K562 (cell line): ENCODE results near the gene EGF. TPM values are rescaled to one million over a fixed set of nuclear protein-coding genes. Genes with fewer than 3 reads are reported as not detected.

Source experiments
- ATAC-seq: fragments of 200-7000 bp; cut with Tn5 transposase; 3 replicates; pipeline ENCODE4 v1.9.1; 2020; ENCODE audit warnings: moderate library complexity
- BruUV-seq: library from RNA; stranded (reverse); fragments of 400-500 nt; replicated peaks from 2 replicates; lab custom pipeline; 2021; lab: Mats Ljungman, UMichigan
- CTCF ChIA-PET: fragments of 300-600 bp; formaldehyde crosslinking; extraction: SDS; loops from one replicate; lab custom pipeline; 2021; ENCODE audit warnings: low intra/inter-chr PET ratio; lab: Yijun Ruan, JAX
- POLR2A ChIA-PET: fragments of 300-600, 350-650 bp; sonication (Branson Sonifier 250); formaldehyde crosslinking; extraction: SDS; loops from one replicate; lab custom pipeline; 2021; ENCODE audit warnings: antibody characterized with exemption, inconsistent platforms; lab: Yijun Ruan, JAX
- DNase-seq, 4 experiments: peaks; one replicate each; pipeline versions ENCODE4 v3.0.0 to v3.0.0-alpha.2; 2011 to 2018; ENCODE audit warnings: low spot score in 3 of 4, mixed read lengths in 3 of 4; ENCODE audit errors: extremely low read depth in 1 of 4
- FAIRE-seq: peaks from 2 replicates; lab custom pipeline; 2011; peaks lifted over from hg19 to GRCh38; lab: Jason Lieb, UNC
- H2AFZ ChIP-seq: 2 replicates; pipeline ENCODE4 v1.6.0; 2011; ENCODE audit warnings: low read depth, low read length, control low read depth, inconsistent platforms
- H3K27ac ChIP-seq: fragments of 200-600 bp; 3 replicates; pipeline ENCODE4 v1.8.0; 2011; ENCODE audit warnings: low read depth, mild to moderate bottlenecking, control low read depth, inconsistent platforms, low read length, moderate library complexity, mixed read lengths; ENCODE audit errors: extremely low read depth
- H3K27me3 ChIP-seq, 2 experiments: fragments of 300-600 bp in 1 of 2; 2 replicates in 1 of 2; 3 replicates in 1 of 2; pipeline versions ENCODE4 v1.6.0 to v1.8.0; 2011; ENCODE audit warnings: inconsistent platforms in 2 of 2, low read length in 2 of 2, mild to moderate bottlenecking in 1 of 2, mixed read lengths in 1 of 2, moderate library complexity in 1 of 2; ENCODE audit not compliant: control insufficient read depth in 2 of 2, insufficient read depth in 2 of 2
- H3K36me3 ChIP-seq: fragments of 300-600 bp; 3 replicates; pipeline ENCODE4 v1.8.0; 2011; ENCODE audit warnings: mild to moderate bottlenecking, low read length, inconsistent platforms; ENCODE audit not compliant: control insufficient read depth, insufficient read depth
- H3K4me1 ChIP-seq, 2 experiments: fragments of 200-600 bp in 1 of 2; replicated peaks in 1 of 2; 2 replicates in 1 of 2; 3 replicates in 1 of 2; pipeline versions ENCODE4 v1.5.1 to v1.8.0; 2011; ENCODE audit warnings: inconsistent platforms in 2 of 2, low read length in 2 of 2, mild to moderate bottlenecking in 1 of 2, mixed read lengths in 1 of 2, moderate library complexity in 1 of 2; ENCODE audit not compliant: control insufficient read depth in 2 of 2, insufficient read depth in 2 of 2
- H3K4me2 ChIP-seq: 2 replicates; pipeline ENCODE4 v1.6.1; 2011; ENCODE audit warnings: low read length, control low read depth, inconsistent platforms, mixed read lengths; ENCODE audit not compliant: insufficient read depth
- H3K4me3 ChIP-seq: fragments of 200-600 bp; sonication (generic), shearing (Covaris generic); 2 replicates; pipeline ENCODE4 v1.5.1; 2016; ENCODE audit warnings: control low read depth, inconsistent platforms
- H3K79me2 ChIP-seq: fragments of 200-600 bp; 3 replicates; pipeline ENCODE4 v1.8.0; 2011; ENCODE audit warnings: low read length, inconsistent platforms; ENCODE audit not compliant: control insufficient read depth, insufficient read depth
- H3K9ac ChIP-seq, 2 experiments: 2 replicates each; pipeline versions ENCODE4 v1.6.0 to v1.6.1; 2011; ENCODE audit warnings: low read depth in 2 of 2, low read length in 2 of 2, control low read depth in 1 of 2, inconsistent platforms in 1 of 2, mild to moderate bottlenecking in 1 of 2, mixed read lengths in 1 of 2; ENCODE audit not compliant: insufficient read depth in 1 of 2
- H3K9me1 ChIP-seq: one replicate; pipeline ENCODE4 v1.6.0; 2011; ENCODE audit warnings: inconsistent platforms, mild to moderate bottlenecking, low read length, moderate library complexity; ENCODE audit not compliant: control insufficient read depth, insufficient read depth
- H3K9me3 ChIP-seq: replicated peaks from 2 replicates; pipeline ENCODE4 v1.5.1; 2011; ENCODE audit warnings: low read depth, low read length, inconsistent platforms; ENCODE audit not compliant: control insufficient read depth, insufficient read depth
- H4K20me1 ChIP-seq: replicated peaks from 2 replicates; pipeline ENCODE4 v1.6.1; 2011; ENCODE audit warnings: low read length, inconsistent platforms, mixed read lengths; ENCODE audit not compliant: control insufficient read depth, insufficient read depth
- L3MBTL2 ChIP-seq: fragments of 450-650 bp; IDR thresholded peaks from 2 replicates; pipeline ENCODE4 v1.6.1; 2016; ENCODE audit warnings: mild to moderate bottlenecking, moderate library complexity
- NFIC ChIP-seq: fragments of 450-650 bp; IDR thresholded peaks from 2 replicates; pipeline ENCODE4 v1.6.1; 2017; ENCODE audit warnings: mild to moderate bottlenecking, inconsistent platforms
- WGBS: fragments of 100-300 bp; shearing (Covaris generic); methylation state at CpG from one replicate; pipeline ENCODE4 v1.1.6; 2016; ENCODE audit warnings: low coverage, mixed read lengths; ENCODE audit not compliant: insufficient coverage; ENCODE audit errors: missing lambda C conversion rate; 5-methylcytosine and 5-hydroxymethylcytosine counted together
- in situ Hi-C: fragments of 300-500 bp; cut with MboI; formaldehyde crosslinking; loops from 4 replicates; pipeline ENCODE4 v1.15.0; 2018; ENCODE audit warnings: inconsistent platforms, mixed read lengths
- intact Hi-C: fragments of 100-400 bp; cut with micrococcal nuclease; formaldehyde crosslinking; loops from 2 replicates; pipeline ENCODE4 v1.14.2; 2022
- polyA plus RNA-seq, 8 experiments: library from polyadenylated mRNA; depleted of rRNA in 4 of 8; stranded (reverse) in 5 of 8; unstranded in 3 of 8; fragments of >200 nt; fragmentation: Nextera tagmentation in 2 of 8; fragmentation: Illumina TruSeq in 1 of 8; extraction: Ambion mirVana in 2 of 8; extraction: Trizol in 1 of 8; gene quantifications; 2 replicates each; pipeline versions ENCODE4 v1.2.1 to v1.2.3, GENCODE V29; 2011 to 2014; ENCODE audit warnings: inconsistent platforms in 1 of 8, missing spikeins in 1 of 8
- total RNA-seq, 7 experiments: library from RNA; depleted of rRNA in 6 of 7; stranded (reverse); fragments of >200 nt in 6 of 7; fragmentation: Illumina TruSeq in 2 of 7; extraction: Trizol in 2 of 7; gene quantifications; 2 replicates each; pipeline versions ENCODE4 v1.2.1 to v1.2.3, GENCODE V29; 2011 to 2021; ENCODE audit warnings: low replicate concordance in 1 of 7
- TF ChIP-seq, protein P1 (sequence below): sonication (generic); formaldehyde crosslinking; IDR thresholded peaks from 2 replicates; pipeline ENCODE4 v1.8.0; 2022; ENCODE audit warnings: missing genetic modification reagents, mild to moderate bottlenecking, moderate library complexity, borderline replicate concordance

EGF gene
- total and polyA plus RNA-seq, 9 of the 15 experiments (the other 6 are each of a cell fraction or from before 2014, with no cell fraction given), result 0.32 to 3.1 (median 1.3) TPM

- ChIA-PET CTCF (no interaction called here), POLR2A (interaction anchor here (0.6 to 0.8 kb wide), 4 partner anchors 9 to 39 kb away, joined by 3 to 4 read pairs (median 4); no protein-coding TSS in a partner anchor)
- Histone ChIP-seq H3K4me1 (0 out of 5 replicates have a peak, but pooled peaks cover 0 to under 1% of the 10 kb centered on the region in 2 experiments), H3K79me2 (no peaks in the 10 kb centered on the region), H3K36me3 (no peaks in the 10 kb centered on the region), H3K4me3 (no peak overlapping the region), H3K27ac (no peak overlapping the region), H3K9me1 (peaks cover 3% of the 10 kb centered on the region), H4K20me1 (no peaks in the 10 kb centered on the region), H3K27me3 (peaks cover 0 to 19% of the 10 kb centered on the region in 2 experiments; a peak in 2 of 5 replicates), H2AFZ (no peak overlapping the region), H3K4me2 (no peak overlapping the region), H3K9ac (peak overlapping the region in 1 of 2 experiments; percentile 56; a peak in 1 of 4 replicates), H3K9me3 (no peaks in the 10 kb centered on the region)
- WGBS, result 2% methylated on average over 12 of the region's 12 CpGs
- DNase-seq (no peak), FAIRE-seq (no peak), ATAC-seq (peak; percentile 20; the same call in 2 of the 3 replicates)
- TF ChIP-seq, protein P1, sequence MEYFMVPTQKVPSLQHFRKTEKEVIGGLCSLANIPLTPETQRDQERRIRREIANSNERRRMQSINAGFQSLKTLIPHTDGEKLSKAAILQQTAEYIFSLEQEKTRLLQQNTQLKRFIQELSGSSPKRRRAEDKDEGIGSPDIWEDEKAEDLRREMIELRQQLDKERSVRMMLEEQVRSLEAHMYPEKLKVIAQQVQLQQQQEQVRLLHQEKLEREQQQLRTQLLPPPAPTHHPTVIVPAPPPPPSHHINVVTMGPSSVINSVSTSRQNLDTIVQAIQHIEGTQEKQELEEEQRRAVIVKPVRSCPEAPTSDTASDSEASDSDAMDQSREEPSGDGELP (CRISPR knock-in tag), result peak; percentile 24; the same call in 1 of the 2 replicates
- TF ChIP-seq L3MBTL2 (no peak), NFIC (peak; percentile 26; the same call in 1 of the 2 replicates)
- intact Hi-C loops, result no loop called here
- no TSS peak for BruUV-seq
- in situ Hi-C loops, result no loop called here
These were observed 33.6 kb upstream of the EGF start for GRCh38 chr4:109879081-109879480.
